Measurements from ENCODE around the gene ZNF280B.
"Not testable (repeated sequence)": the region's sequence is repeated elsewhere in the genome, so short reads cannot be mapped to it uniquely, and the experiment has no call there.

ZNF280B gene

GRCh38 chr22:22442928-22443709 lies 65.4 kb downstream of the ZNF280B start:
- H3K27ac ChIP-seq (ENCODE audit: low read length) = no peak overlapping the region
- peaks cover 0 to 12% of the 10 kb centered on the region in 2 donors for H3K9me3 ChIP-seq (ENCODE audit: control insufficient read depth in 1 of 2, low read length in 2 of 2)
- no peaks in the 10 kb centered on the region for H3K27me3 ChIP-seq (ENCODE audit: low read depth, low read length)

GRCh38 chr22:22441626-22442025 lies 66.9 kb downstream of the ZNF280B start:
- H3K27ac ChIP-seq (ENCODE audit: low read length); H3K4me1 ChIP-seq (ENCODE audit: control insufficient read depth in 1 of 2, insufficient read depth in 2 of 2, low read length in 2 of 2); H3K4me3 ChIP-seq (ENCODE audit: low read depth in 1 of 2, low read length in 2 of 2); H3K27me3 ChIP-seq (ENCODE audit: low read depth, low read length); H3K36me3 ChIP-seq (ENCODE audit: control insufficient read depth in 1 of 2, insufficient read depth in 2 of 2, low read length in 2 of 2): not testable (repeated sequence)
- peaks cover 0 to 12% of the 10 kb centered on the region in 2 donors for H3K9me3 ChIP-seq (ENCODE audit: control insufficient read depth in 1 of 2, low read length in 2 of 2)

More at GRCh38 chr22:22442928-22443709, 65.4 kb downstream of the ZNF280B start:
- no peak overlapping the region for H3K4me3 ChIP-seq (ENCODE audit: low read depth in 1 of 2, low read length in 2 of 2)
- no peaks in the 10 kb centered on the region for H3K36me3 ChIP-seq (ENCODE audit: control insufficient read depth in 1 of 2, insufficient read depth in 2 of 2, low read length in 2 of 2)
- no peaks in the 10 kb centered on the region for H3K4me1 ChIP-seq (ENCODE audit: control insufficient read depth in 1 of 2, insufficient read depth in 2 of 2, low read length in 2 of 2)

GRCh38 chr22:22440188-22440587 lies 68.4 kb downstream of the ZNF280B start:
- Histone ChIP-seq H3K9me3 (ENCODE audit: control insufficient read depth in 1 of 2, low read length in 2 of 2) (peaks cover 0 to 12% of the 10 kb centered on the region in 2 donors), H3K36me3 (ENCODE audit: control insufficient read depth in 1 of 2, insufficient read depth in 2 of 2, low read length in 2 of 2) (no peaks in the 10 kb centered on the region), H3K27ac (ENCODE audit: low read length) (no peak overlapping the region), H3K4me1 (ENCODE audit: control insufficient read depth in 1 of 2, insufficient read depth in 2 of 2, low read length in 2 of 2) (no peaks in the 10 kb centered on the region), H3K27me3 (ENCODE audit: low read depth, low read length) (no peaks in the 10 kb centered on the region), H3K4me3 (ENCODE audit: low read depth in 1 of 2, low read length in 2 of 2) (no peak overlapping the region)
